LNCAP (cell line): ENCODE results near the gene COL5A1.

ENCODE experiments used
- TF ChIP-seq, protein P1 (sequence below): fragments of 450-650 bp; IDR thresholded peaks from 2 replicates; pipeline ENCODE4 v1.5.1; 2017; ENCODE audit warnings: mild to moderate bottlenecking

Gene COL5A1

DNA sequence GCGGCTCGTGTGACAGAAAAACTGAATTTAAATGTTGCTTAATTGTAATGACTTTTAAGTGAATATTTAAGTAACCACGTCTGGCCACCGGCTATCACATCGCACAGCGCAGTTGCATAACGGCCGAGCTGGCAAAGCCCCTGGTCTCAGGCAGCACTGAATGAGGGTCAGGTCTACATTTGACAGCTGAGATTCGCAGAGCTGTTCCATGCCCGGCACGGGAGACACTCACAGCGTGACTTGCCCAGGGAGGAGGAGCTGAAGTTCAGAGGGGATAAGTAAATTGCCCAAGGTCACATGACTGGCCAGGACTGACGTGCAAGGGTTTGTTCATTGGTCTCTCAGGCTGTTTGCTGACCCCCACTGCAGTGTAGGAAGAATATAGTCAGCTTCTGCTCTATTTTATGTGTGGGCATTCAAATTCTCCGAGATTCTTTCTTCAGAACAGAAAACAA lies 17.4 kb upstream of the COL5A1 start:
- TF ChIP-seq, protein P1, sequence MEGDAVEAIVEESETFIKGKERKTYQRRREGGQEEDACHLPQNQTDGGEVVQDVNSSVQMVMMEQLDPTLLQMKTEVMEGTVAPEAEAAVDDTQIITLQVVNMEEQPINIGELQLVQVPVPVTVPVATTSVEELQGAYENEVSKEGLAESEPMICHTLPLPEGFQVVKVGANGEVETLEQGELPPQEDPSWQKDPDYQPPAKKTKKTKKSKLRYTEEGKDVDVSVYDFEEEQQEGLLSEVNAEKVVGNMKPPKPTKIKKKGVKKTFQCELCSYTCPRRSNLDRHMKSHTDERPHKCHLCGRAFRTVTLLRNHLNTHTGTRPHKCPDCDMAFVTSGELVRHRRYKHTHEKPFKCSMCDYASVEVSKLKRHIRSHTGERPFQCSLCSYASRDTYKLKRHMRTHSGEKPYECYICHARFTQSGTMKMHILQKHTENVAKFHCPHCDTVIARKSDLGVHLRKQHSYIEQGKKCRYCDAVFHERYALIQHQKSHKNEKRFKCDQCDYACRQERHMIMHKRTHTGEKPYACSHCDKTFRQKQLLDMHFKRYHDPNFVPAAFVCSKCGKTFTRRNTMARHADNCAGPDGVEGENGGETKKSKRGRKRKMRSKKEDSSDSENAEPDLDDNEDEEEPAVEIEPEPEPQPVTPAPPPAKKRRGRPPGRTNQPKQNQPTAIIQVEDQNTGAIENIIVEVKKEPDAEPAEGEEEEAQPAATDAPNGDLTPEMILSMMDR: no peak

DNA sequence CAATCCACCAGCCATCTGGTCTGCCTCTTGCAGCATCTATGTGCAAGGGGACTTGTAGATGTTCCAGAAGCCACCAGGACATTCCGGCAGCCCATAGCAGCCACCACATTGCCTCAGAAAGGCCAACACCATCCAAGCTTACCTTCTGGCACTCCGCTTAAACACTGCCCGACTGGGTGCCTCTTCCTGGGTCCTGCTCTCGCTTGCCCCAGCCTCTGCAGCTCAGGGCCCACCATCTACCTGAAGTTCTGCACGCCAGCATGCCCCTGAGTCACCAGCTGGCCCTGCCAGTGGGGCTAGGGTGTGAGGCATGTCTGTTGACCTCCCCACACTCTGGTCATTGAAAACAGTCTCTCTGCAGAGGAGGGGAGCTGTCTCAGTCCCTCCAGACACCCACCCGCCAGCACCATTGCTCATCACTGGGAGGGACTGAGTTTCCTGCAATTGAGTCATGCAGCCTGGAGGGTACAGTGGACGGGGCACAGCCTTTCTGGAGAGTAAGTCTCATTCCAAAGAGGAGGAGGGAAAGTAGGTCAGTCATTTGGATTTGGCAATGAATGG lies 16.9 kb upstream of the COL5A1 start:
- TF ChIP-seq, protein P1: no peak

DNA sequence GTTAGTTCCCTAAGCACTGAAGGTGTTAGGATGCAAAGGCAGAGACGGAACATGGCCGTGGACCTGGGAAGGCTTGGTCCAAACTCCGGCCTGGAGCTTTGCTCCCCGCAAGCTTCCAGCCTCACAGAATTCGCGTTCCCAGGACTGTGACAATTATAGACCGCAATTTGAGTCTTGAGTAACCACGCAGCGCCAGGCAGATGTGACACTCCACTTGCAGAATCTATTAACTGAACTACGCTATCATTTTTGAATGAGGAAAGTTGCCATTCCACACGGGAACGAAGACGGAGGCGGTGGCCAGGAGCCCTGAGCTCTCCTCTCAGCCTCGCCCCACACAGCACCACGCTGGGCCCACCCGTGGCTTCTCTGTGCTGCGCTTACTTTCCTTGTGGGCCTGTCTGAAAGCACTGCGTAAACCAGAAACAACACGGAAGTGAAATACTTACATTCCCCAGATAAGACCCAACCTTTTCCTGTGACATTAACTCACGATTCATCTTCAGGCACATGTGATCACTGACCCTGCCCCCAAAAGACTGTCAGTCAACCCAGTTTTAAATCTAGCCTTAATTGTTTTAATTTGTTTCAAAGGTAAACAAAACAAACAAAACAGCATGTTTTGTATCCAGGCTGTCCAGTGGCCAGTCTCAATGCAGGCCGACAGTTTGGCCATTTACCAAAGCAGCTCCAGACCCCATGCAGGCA lies 16.1 kb upstream of the COL5A1 start:
- TF ChIP-seq, protein P1: no peak

DNA sequence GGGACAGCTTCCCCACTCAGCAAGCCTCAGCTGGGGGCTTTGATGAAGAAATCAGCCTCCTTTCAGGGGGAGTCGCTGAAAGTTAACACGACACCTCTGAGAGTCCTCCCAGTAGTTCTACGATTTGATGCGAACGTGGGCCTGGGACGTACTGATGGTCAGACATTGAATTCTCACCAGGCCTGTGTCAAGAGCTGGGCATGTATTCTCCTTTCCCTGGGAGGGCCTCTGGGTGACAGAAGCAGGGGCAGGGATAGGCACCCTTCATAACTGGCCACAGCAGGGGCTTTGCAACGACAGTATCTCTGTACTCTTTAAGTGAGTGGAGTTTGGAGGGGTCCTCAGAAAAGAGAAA lies 15.6 kb upstream of the COL5A1 start:
- TF ChIP-seq, protein P1: no peak

DNA sequence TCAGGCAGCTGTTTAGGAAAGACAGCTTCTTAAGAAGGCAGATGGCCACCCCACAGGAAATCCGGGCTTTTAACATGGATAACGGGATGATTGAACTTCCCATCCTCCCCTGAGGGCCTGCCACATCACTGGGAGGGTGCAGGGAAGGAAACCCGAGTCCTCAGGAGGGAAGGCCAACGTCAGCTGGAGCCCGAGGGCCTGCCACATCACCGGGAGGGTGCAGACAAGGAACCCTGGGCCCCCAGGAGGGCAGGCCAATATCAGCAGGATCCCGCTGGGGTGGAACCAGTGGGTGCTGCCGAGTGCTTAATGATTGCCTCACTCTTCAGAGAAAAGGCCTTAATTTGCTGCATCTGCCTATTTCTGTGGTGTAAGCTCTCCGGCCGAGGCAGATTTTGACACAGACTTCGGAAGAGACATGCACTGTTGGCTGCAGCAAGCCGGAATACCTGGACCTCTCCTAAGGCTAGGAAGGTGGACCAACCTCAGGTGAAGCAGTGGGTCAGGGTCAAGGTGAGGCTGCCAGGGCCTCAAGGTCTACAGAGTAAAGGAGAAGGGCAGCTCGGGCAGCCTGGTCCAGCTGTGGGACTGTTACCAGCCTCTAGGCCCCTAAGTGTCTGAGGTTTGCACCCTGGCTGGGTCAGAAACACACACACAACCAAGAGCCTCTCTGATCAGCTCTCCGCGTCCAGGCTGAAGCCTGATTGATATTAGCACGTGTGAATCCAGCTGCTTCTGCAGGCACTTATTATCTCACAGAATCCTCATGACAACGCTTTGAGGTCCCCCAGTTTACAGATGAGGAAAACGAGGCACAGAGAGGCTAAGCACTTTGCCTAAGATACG lies 14.8 kb upstream of the COL5A1 start:
- TF ChIP-seq, protein P1: no peak

DNA sequence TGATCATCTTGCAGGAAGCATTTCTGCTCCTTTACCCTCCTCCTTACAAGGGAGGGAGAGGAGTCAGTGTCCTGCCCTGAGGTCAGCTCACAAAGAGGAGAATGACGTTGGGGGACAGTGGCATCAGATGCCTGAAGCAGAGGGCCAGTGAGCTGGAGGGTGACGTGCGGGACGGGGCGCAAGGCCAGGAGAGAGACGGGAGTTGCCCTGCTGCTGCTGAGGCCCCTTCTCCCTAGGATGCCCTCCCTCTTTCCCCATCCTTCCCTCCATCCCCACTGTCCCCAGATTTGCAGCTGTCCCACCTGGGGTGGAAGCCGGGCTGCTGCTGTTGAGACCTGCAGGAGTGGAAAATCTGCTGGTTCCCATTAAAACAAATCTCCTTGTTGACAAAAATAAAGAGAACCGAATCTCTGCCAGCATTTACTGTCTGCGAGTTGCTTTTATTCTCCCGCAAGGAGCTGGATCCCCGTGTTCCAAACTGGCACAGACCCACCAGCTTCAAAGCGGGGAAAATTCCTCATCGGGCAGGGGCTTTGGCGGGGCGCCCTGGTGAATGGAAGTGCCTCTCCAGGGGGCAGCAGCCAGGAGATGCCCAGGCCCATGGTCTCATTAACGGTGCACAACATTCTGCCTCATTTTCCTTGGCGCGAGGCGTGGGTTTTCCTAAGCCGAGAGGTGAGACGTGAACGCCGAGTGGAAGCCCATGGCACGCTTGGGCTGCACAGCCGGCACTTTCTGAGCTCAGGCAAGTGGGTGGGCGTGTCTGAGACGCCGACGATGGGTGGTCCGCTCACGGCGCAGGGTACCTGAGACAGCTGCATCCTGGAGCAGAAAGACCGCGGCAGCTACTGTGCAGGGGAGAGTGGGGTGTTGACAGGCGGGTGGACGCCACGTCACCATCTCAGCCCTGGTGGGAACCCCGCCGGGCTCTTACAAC lies 13.9 kb upstream of the COL5A1 start:
- TF ChIP-seq, protein P1: no peak

DNA sequence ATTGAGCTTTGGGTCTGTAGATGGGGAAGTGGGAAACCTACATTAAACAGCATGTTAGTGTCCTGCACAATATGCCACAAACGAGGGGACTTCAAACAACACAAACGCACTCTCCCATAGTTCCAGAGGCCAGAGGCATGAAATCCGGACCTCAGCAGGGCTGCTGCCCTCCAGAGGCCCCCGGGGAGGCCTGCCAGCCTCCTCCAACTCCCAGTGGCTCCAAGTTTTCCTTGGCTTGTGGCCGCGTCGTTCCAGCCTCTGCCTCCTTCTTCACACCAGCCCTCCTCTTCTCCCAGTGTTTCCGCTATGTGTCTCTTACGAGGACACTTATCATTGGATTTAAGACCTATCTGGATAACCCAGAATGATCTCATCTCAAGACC lies 13.3 kb upstream of the COL5A1 start:
- TF ChIP-seq, protein P1: no peak
